Raji (cell line): Measurements from ENCODE around the gene PTX4.
A peak's percentile ranks its signal among the peaks of the same experiment; 100 is the strongest.

Source experiments
- POLR2A ChIP-seq: IDR thresholded peaks from 2 replicates; pipeline ENCODE4 v1.6.1; 2011; ENCODE audit warnings: low read depth, low read length, control low read depth; ENCODE audit not compliant: insufficient read depth

The PTX4 gene

DNA sequence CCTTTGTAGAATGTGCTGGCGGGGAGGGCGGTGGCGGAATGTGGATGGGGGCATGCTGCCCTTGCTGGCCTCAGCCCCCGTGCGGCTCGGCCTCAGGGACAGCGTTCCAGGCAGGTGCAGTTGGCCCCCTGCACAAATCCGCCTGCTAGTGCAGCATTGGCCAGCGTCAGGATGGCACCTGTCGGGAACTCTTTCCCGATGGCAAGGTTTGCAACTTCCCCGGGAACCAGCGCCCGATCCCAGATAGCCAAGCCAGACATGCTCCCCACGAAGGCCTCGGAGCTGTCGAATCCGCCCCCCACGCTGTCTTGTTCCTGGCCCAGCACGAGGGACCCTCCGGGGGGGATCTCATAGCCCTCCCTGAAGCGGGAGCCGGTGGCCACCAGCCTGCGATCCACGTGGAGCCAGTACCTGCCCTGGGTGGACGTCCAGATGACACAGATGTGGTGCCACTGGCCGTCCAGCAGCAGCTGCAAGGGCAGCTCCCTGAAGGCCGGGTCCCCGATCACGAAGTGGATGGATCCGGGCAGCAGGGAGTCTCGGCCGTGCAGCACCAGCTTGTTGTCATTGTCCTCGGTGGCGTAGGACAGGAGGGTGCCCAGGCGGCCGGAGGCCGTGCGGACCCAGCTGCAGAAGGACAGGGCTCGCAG, 2.8 kb downstream of the PTX4 start:
- TF ChIP-seq POLR2A, result no peak

DNA sequence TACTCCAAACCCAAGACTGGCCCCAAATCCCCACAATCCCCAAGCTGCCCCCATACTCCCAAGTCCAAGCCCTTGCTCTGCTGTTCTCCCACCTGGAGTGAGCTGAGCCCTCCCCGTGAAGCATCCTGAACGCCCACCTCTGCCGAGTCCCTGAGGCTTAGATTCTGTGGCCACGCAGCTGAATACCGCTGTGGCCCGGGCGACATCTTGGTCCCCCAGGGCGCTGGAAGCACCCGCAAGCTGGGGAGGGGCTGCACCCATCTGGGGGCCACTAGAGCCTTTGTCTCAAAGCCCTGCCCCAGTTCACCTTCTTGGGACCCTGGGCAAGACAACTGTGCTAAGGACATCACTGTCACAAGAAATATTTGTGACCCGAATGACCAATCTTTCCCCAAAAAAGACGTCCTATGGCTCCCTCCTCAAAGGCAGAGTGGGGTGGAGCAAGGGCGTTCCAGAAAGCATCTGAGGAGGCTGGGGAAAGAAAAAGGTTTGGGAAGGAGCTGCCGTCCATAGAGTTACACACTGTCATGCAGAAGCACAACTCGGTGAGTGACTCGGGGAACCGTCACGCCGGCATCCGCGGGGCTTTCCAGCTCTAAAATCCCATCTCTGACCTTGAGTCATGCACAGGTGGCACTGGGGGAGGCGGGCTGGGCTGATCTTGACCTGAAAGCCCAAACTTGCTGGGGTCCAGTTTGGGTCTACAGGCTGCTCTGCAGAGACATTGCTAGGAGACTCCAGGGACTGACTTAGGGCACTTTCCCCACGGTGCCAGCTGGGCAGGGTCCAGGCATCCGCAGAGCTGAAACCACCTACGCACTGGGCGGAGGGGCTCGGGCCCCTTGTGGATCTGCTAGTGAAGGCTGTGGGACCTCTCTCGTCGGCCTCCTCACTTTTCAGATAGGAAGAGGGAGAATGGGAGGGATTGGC, 6.6 kb downstream of the PTX4 start:
- no peak for TF ChIP-seq POLR2A

DNA sequence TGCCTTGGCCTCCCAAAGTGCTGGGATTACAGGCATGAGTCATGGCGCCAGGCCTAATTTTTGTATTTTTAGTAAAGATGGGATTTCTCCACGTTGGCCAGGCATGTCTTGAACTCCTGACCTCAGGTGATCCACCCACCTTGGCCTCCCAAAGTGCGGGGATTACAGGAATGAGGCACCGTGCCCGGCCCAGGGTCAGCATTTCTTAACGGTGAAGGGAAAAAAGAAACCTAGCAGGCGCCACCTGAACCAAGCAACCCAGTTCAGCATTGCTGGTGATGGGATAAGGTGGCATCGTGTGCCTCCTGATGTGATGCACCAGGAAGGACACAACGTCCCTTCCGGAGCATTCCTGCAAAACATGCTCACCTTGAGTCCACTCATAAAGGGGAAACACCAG, 11.7 kb downstream of the PTX4 start:
- TF ChIP-seq POLR2A, result no peak

DNA sequence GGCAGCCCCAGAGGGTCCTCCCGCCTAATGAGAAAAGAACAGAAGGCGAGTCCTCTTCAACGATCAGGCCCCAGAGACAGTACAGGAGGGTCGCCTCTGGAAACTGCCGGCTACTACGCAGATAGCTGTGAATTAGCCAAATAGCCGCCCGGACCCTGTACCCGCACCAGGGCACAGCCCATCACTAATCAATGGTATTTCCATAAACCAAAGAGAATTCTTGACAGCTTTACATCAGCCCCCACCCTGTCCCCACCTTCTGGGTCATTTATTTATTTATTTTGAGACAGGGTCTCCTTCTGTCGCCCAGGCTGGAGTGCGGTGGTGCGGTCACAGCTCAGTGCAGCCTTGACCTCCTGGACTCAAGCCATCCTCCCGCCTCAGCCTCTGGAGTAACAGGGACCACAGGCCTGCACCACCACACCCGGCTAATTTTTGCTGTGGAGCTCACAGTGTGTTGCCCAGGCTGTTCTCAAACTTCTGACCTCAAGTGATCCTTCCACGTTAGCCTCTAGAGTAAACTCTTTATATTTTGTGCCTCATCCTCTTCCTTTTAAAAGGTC, 13.1 kb downstream of the PTX4 start:
- no peak; the same call in 1 of the 2 replicates for TF ChIP-seq POLR2A

DNA sequence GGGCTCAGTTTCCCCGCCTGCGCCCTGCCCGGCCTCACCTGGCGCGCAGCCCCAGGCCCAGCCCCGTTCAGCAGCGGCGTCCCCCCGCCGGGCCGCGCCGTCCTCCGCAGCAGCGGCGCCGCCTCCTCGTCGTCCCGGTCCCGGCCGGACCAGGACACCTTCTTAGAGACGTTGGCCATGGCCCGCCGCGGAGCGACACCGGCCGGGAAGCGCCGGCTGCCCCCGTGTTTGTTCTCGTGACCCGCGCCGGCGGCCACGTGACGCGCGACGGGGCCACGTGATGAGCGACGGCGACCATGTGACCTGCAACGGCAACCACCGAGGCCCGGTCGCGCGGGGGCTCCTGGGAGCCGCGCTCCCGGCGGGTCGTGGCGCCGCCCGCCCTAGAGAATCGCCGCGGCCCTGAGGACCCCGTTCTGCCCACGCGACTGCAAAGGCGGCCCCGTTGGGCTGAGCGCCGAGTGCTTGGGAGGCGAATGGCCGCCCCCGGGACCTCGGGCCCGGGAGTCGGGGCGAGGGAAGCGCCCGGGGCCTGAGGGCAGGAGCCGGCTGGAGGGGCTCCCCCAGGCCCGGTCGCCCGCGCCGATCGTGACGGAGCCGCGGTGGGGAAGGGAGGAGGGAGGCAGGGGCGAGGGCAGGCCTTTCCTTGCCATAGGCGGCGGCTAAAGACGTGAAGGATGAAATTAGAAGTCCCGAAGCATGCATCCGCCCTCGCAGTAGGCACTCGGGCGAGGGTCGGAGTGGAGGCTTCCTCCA, 13.8 kb downstream of the PTX4 start, which contains the start of gene CLCN7:
Gene CLCN7, minus strand, starts transcription at position 233 of the 756 bp plus-strand sequence. Its CDS starts 54 bp downstream, at position 179.
- peak; percentile 75 for TF ChIP-seq POLR2A

DNA sequence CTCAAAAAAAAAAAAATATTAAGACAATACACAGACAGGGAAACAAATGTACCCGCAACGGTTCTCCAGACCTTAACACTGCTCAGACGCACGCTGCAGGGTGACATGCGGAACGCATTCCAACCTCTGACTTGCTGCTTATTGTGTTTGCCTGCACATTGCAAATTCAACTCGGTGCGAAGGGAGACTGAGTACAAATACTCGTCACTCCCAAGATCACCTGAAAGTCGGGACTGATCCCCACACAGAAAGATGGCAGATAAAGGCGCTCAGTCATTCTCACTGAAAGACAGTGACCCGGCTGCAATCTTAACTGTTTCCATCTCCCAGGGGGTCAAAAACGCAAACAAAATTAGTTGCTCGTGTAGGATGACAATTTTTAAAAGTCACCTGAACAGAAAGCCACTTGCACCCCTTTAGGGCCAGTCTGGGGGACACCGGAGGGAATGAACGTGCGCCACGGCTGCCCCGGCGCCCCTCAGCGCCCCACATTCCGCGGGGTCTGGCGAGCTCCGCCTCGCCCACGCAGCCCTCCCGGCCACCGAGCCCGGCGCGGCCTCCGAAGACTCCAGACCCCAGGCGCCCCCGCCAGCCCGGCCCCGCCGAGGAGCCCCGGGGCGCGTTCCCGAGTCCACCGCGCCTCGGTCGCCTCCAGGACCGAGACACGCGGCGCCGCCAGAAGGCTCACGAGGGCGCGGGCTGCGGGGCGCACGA, 14.5 kb downstream of the PTX4 start:
- TF ChIP-seq POLR2A, result no peak

DNA sequence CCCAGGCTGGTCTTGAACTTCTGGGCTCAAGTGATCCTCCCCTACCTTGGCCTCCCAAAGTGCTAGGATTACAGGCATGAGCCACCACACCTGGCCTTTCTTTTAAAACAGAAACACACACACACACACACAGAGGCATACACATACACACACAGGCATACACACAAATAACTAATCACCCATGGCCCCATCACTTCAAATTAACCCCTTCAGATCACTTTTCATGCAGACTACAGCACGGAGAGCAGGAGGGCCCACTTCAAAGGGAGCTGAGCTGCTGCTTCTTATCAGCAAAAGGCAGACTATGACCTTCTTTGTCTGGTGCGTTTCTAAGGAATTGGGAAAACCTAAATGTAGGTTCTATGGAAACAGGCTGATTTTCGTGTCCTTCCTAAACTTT, 15.8 kb downstream of the PTX4 start:
- TF ChIP-seq POLR2A, result no peak

DNA sequence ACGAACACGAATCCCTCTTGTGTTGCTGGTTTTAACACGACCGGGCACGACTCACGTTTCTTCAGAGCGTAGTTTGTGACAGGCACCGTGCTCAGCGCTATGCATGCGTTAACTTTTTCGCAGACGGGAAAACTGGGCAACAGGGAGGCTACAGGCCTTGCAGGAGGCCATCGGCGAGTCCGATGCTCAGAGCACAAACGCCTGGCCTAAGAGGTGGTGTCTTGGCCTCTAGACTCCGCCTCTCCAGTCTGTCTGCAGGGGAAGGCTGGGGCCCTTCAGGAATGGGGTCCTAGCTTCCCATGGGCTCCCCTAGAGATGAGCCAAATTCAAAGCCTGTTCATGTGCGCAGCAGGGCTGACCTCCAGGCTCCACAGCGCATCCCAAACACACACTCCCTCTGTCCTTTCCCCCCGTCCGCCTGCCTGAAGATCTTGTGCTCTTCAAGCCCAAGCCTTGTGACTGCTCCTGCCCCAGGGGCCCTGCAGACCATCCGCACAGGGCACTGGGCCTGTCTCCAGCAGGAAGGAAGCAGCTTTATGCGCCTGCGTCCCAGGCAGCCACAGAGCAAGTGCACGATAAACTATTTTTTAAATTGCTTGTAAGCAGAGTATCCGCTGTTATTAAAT, 17.1 kb downstream of the PTX4 start:
- TF ChIP-seq POLR2A, result no peak

DNA sequence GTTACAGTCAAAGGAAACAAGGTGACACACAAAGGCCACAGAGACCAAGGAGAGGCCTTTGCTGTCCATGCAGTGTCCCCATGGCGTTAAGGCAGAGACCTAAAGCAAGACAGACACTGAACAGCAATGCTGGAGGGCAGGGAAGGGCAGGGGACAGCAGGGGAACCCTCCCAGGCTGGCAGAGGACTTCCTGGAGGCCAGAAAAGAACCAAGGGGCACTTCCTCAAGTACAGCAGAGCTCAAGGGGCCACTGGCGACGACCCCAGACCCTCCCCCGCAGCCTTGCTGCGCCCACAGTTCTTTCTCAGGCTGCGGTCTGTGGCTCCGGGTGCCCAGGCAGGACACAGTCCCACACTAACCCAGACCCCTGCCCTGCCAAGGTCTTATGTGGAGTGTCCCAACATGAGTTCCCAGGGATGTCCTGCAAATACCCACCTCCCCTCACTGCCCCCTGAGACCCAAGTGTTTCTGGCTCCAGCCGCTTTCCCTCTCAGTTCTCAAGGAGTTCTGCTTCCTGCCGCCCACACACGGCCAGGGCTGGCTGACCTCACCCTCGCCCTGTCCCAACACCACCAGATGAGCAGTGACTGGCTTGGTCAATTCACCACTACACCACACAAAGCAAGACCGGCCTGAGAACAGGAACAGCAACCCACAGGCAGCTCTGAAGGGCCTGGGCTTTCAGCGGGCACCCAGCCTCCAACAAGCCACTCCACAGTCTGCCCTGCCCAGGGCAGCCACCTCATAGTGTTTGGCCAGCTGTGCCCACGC, 18.1 kb downstream of the PTX4 start:
- no peak for TF ChIP-seq POLR2A

DNA sequence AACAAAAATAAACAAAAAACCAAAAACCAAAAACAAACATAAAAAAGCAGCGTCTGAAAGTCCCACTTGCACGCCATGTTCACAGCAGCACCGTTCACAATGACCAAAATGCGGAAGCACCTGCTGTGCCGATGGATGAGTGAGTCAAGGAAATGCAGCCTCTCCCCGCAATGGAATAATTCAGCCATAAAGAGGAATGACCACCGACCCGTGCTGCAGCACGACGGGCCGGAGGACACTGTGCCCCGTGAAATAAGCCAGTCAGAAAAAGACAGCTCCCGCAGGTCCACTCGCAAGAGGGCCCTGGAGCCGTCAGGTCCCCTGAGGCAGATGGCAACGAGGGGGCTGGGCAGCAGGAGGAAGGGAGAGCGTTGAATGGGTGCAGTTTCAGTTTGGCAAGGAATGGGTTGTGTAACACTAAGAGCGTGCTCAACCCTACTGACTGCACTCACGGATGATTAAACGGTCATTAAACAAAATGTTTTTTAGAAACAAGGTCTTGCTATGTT, 19.0 kb downstream of the PTX4 start:
- no peak for TF ChIP-seq POLR2A

DNA sequence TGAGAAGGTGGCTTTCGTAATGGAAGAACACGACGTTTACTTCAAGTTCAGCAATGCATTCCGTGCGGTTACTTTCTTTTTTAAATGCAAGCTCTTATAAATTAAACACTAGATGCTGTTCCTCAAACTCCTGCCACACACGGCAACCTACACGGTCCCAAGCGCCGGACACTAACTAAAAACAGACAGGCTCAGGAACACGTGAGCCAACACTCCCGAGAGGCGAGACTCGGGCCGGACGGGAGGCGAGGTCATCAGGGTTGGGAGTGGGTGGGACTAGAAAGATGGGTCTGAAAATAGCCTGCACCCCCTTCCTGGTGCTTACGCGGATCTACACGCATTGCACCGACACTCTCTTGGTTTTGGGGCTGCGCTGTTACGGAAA, 20.3 kb downstream of the PTX4 start:
- TF ChIP-seq POLR2A, result no peak

DNA sequence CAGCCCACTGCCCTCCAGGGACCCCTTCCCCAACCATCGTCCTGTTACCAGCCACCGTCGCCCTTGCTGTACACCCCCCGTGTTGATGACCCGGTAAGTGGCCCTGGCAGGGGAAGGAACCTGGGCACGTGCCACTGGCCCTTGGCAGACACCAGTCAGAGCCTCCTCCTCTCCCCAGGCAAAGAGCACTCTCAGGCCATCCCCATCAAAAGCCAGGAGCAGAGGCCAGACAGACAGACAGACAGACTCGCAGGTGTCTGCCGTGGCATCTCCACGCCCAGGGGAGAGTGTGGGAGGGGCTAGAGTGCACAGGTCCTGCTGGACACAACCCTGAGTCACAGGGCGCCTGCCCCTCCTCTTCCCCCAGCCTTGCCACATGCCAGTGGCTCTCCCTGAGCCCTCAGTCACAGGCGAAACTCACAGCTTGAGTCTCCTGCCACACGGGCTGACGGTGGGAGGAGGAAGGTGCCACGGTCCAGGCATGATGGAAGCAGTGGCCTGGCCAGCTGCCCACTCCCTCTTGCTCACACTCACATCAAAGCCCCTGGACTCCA, 21.7 kb downstream of the PTX4 start:
- no peak for TF ChIP-seq POLR2A

DNA sequence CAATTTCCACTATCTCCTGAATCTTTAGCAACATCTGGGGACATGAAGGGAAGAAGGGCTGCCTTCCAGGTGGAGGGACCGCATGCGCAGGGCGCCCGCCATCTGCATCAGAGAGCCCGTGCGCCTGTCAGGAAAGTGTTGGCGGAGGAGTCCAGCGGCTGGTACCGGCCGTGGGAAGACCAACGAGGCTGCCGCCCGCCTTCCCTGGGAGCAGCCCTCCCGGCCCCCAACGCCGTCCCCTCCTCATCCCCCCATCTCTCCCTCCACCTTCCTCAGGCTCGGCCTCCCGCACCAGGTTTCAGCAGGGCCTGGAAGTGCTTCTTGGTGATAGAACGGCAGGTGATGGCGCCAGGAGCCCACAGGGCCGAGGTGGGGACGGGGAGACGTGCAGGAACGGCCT, 22.7 kb downstream of the PTX4 start:
- no peak for TF ChIP-seq POLR2A
